Spleen (tissue), 7 donors: ENCODE results near the gene ZXDC.

Experiments used
- POLR2AphosphoS5 ChIP-seq, 3 donors: sonication (generic); formaldehyde crosslinking; IDR thresholded peaks; one replicate each; pipeline ENCODE4 v1.5.1; 2017; ENCODE audit warnings: antibody characterized with exemption in 3 of 3
- TF ChIP-seq, protein P1 (sequence below), 11 experiments: fragments of 200-600 bp in 7 of 11; fragments of 450-650 bp in 4 of 11; sonication (generic) in 4 of 11; IDR thresholded peaks in 8 of 11; conservative IDR thresholded peaks in 3 of 11; 1 replicate in 7 of 11; 2 replicates in 4 of 11; pipeline versions ENCODE4 v1.4.0 to v1.8.0; 2016 to 2021; ENCODE audit warnings: antibody characterized with exemption in 11 of 11, inconsistent platforms in 4 of 11, mild to moderate bottlenecking in 1 of 11
- donor health status: DM: no; HTN: no; CAD: no; lungs with moderate emphysema.
- donor health status: DM: no; HTN: no; CAD: no.
- donor health status: DM: no; HTN: no; CAD: no.

DNA sequence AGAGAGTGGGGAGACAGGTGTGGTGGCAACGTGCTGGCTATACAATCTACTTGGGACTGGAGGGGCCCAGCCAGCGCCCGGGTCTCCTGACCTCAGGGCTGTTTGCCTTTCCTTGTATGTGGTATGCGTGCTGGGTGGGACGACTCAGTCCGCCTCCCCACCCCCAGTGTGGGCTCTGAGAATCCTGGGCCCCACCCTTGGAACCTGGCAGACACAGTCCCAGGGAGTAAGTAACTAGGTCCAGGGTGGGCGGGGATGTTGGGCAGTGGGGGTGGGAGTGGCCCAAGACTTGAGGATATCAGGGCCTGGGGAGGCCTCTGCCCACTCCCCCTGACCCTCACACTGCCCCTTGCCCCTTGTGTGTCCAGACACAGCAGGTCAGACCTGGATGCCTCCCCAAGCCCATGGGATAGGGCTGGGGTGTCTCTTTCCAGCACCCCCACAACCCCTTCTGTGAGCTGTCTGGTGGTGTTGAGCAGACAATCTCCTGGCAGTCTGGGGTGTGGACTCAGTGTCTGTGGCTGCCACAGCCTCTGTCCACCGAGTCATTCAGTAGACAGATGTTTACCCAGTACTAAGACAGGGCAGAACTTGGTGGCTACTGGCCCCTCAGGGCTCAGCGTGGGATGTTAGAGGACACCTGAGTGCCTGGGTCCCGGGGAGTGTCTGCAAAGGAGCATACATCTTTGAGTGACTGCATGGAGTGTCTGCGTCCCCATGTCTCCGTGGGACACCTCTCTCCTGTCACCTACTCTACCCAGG, 49.6 kb upstream of the ZXDC start:
- TF ChIP-seq, protein P1, sequence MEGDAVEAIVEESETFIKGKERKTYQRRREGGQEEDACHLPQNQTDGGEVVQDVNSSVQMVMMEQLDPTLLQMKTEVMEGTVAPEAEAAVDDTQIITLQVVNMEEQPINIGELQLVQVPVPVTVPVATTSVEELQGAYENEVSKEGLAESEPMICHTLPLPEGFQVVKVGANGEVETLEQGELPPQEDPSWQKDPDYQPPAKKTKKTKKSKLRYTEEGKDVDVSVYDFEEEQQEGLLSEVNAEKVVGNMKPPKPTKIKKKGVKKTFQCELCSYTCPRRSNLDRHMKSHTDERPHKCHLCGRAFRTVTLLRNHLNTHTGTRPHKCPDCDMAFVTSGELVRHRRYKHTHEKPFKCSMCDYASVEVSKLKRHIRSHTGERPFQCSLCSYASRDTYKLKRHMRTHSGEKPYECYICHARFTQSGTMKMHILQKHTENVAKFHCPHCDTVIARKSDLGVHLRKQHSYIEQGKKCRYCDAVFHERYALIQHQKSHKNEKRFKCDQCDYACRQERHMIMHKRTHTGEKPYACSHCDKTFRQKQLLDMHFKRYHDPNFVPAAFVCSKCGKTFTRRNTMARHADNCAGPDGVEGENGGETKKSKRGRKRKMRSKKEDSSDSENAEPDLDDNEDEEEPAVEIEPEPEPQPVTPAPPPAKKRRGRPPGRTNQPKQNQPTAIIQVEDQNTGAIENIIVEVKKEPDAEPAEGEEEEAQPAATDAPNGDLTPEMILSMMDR (IDR thresholded peaks at IDR 0.05 in 8 of 11, conservative IDR thresholded peaks at IDR 0.05 in 3 of 11): no peak
- TF ChIP-seq POLR2AphosphoS5 (IDR thresholded peaks at IDR 0.05): no peak
